HAP-1 (cell line): ENCODE results near the gene ACKR1.

ENCODE experiments used
- DNase-seq, 2 experiments: peaks; one replicate each; pipeline ENCODE4 v3.0.0-alpha.2; 2016 to 2020; ENCODE audit warnings: low spot score in 2 of 2
- H3K27me3 ChIP-seq: fragments of 250-450 bp; sonication (Bioruptor Pico); 2 replicates; pipeline ENCODE4 v1.5.1; 2020; ENCODE audit warnings: low read depth, mild to moderate bottlenecking, moderate library complexity
- H3K36me3 ChIP-seq: fragments of 250-450 bp; sonication (Bioruptor Pico); replicated peaks from 2 replicates; pipeline ENCODE4 v1.5.1; 2020; ENCODE audit warnings: mild to moderate bottlenecking
- H3K4me1 ChIP-seq: fragments of 250-450 bp; sonication (Bioruptor Pico); 2 replicates; pipeline ENCODE4 v1.5.1; 2020; ENCODE audit warnings: mild to moderate bottlenecking
- H3K4me3 ChIP-seq: fragments of 250-450 bp; sonication (Bioruptor Pico); 2 replicates; pipeline ENCODE4 v1.5.1; 2020; ENCODE audit warnings: mild to moderate bottlenecking, moderate library complexity
- H3K9me3 ChIP-seq: fragments of 250-450 bp; sonication (Bioruptor Pico); 2 replicates; pipeline ENCODE4 v1.5.1; 2020; ENCODE audit warnings: mild to moderate bottlenecking, moderate library complexity
- in situ Hi-C: fragments of 300-500 bp; cut with MboI; formaldehyde crosslinking; loops from 3 replicates; pipeline ENCODE4 v1.14.3; 2020; ENCODE audit warnings: low sequenced_read_pairs, inconsistent platforms, mixed read lengths

ACKR1 gene, protein sequence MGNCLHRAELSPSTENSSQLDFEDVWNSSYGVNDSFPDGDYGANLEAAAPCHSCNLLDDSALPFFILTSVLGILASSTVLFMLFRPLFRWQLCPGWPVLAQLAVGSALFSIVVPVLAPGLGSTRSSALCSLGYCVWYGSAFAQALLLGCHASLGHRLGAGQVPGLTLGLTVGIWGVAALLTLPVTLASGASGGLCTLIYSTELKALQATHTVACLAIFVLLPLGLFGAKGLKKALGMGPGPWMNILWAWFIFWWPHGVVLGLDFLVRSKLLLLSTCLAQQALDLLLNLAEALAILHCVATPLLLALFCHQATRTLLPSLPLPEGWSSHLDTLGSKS

GRCh38 chr1:159204161-159205141 lies at the start of gene ACKR1:
ACKR1 (plus strand) TSS chr1:159204875; CDS start chr1:159204960, 85 bp downstream.
- no peak for DNase-seq
- Histone ChIP-seq H3K4me1 (no peaks in the 10 kb centered on the region), H3K36me3 (no peaks in the 10 kb centered on the region), H3K4me3 (no peak within 1 kb of the TSS), H3K9me3 (no peaks in the 10 kb centered on the region), H3K27me3 (no peaks in the 10 kb centered on the region)
- in situ Hi-C loops, result no loop called here

DNA sequence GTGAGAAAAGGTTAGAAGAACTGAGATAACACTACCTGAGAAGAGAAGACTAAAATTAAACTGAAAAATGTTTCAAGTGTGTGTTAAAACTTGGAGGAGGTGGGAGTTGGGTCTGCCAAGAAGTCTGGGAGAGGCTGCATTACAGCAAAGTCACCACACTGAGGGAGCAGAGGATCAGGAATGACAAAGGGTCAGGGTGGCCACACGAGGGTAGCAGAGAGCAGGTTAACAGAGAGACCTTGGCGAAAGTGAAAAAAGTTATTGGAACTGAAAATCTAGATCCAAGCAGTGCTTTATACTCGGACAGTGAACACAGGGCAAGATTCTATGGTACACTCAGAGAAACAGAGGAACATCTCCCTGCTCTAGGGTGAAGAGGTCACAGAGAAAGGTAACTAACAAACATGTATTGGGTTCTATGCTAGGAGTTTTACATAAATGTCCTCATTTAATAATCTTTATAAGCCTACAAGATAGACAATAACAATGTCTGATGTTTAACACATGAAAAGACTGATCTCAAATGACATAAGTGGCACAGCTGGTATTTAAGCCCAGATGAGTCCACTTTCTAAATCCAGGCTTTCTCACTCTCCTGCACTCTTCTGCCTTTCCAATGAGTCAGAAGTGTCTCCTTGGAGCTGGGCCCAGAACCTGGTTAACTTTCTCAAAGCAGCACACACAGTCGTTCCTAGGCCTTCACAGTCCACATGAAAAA lies 43.5 kb upstream of the ACKR1 start:
- Histone ChIP-seq H3K4me1 (no peaks in the 10 kb centered on the region), H3K9me3 (no peaks in the 10 kb centered on the region), H3K36me3 (no peaks in the 10 kb centered on the region), H3K27me3 (peaks cover 5% of the 10 kb centered on the region; the same call in 1 of the 2 replicates), H3K4me3 (no peak overlapping the region)
- in situ Hi-C loops, result loop anchor here (5.0 kb wide), 1 partner anchor 36 kb away; no protein-coding TSS in a partner anchor
- DNase-seq, result peak; percentile 63 to 79

DNA sequence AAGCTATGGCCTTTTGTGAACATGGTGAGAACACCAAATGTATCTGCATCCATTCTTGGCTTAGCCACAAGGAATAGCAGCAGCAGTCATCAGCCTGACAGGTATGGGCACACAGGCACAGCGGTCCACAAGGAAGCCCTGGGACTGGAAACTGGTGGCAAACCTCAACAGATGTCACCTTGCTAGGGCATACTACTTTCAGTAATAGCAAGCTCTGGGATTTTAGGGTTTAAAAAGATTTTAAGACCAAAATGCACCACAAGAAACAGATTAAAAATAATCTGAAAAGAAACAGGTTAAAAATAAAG lies 43.0 kb upstream of the ACKR1 start:
- no peaks in the 10 kb centered on the region for H3K4me1 ChIP-seq
- in situ Hi-C loops, result loop anchor here (5.0 kb wide), 1 partner anchor 36 kb away; no protein-coding TSS in a partner anchor
- peaks cover 9% of the 10 kb centered on the region; the same call in 1 of the 2 replicates for H3K27me3 ChIP-seq
- no peak overlapping the region for H3K4me3 ChIP-seq
- no peaks in the 10 kb centered on the region for H3K9me3 ChIP-seq
- H3K36me3 ChIP-seq, result no peaks in the 10 kb centered on the region
- no peak for DNase-seq

DNA sequence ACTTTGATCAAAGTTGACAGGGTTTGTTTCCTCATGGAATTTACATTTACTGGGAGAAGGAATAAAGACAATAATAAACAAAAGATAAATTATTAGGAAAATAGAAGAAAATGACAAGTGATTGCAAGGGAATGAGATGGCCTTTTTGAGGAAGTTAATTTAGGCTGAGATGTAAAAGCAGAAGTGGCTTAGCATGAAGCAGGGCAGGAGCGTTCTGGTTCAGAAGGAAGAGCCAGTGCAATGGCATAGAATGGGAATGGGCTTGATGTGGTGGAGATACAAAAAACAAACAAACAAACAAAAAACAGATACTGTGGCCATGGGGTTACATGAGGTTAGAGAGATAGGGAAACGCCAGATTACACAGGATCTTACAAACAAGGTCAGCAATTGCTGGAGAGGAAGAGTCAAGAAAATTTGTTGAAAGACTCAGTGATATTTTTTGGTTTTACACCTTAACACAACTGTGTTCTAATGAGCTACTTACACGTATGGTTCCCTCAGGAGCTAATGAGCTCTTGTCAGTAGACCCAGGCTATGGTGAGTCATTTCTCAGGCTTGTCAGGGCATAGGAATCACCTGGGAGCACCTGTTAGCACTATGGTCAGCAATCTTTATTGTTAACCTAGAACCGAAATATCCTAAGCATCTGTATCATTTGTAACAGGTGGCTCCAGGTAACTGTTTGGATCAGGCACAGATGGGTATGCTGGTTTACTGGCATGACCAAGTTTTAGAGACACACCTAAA lies 42.0 kb upstream of the ACKR1 start:
- H3K4me1 ChIP-seq, result no peaks in the 10 kb centered on the region
- H3K9me3 ChIP-seq, result no peaks in the 10 kb centered on the region
- H3K36me3 ChIP-seq, result no peaks in the 10 kb centered on the region
- no peak overlapping the region for H3K4me3 ChIP-seq
- peaks cover 11% of the 10 kb centered on the region; the same call in 1 of the 2 replicates for H3K27me3 ChIP-seq
- DNase-seq, result no peak
- in situ Hi-C loops, result loop anchor here (5.0 kb wide), 1 partner anchor 35 kb away; no protein-coding TSS in a partner anchor

DNA sequence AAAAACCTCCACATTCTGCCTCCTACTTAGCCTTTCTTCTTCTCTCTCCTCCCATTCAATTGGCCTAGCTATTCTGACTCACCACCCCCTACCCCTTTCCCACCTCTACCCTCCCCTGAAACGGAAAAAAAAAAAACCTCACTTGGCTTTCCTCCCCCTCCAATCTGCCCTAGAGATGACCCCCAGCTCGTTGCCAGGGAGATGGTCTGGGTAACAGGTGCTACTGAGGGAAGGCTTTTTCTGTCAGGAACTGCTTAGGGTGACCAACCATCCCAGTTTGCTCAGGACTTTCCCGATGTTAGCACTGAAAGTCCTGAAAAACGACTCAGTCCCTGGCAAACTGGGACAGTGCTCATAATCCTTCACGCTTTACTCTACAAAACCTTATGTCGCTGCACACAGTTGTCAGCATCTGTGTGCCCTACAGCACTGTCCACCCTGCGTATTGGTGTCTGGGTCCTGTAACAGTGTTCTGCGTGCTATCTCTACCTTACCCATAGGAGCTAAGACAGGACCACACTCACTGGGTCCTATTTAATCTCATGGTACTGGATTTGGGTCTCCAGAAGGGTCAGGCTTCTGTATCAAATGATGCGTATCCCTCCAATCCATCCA lies 41.0 kb upstream of the ACKR1 start:
- Histone ChIP-seq H3K9me3 (no peaks in the 10 kb centered on the region), H3K36me3 (no peaks in the 10 kb centered on the region), H3K4me3 (no peak overlapping the region), H3K27me3 (peaks cover 11% of the 10 kb centered on the region; the same call in 1 of the 2 replicates), H3K4me1 (no peaks in the 10 kb centered on the region)
- in situ Hi-C loops, result loop anchor here (5.0 kb wide), 1 partner anchor 34 kb away; no protein-coding TSS in a partner anchor
- DNase-seq, result no peak

- no peaks in the 10 kb centered on the region for H3K4me1 ChIP-seq
- no peak overlapping the region for H3K4me3 ChIP-seq
- peaks cover 15% of the 10 kb centered on the region; the same call in 1 of the 2 replicates for H3K27me3 ChIP-seq
- DNase-seq, result no peak
- H3K36me3 ChIP-seq, result no peaks in the 10 kb centered on the region
- in situ Hi-C loops, result no loop called here
- no peaks in the 10 kb centered on the region for H3K9me3 ChIP-seq
These were observed 36.6 kb upstream of the ACKR1 start for GRCh38 chr1:159168043-159168442.

DNA sequence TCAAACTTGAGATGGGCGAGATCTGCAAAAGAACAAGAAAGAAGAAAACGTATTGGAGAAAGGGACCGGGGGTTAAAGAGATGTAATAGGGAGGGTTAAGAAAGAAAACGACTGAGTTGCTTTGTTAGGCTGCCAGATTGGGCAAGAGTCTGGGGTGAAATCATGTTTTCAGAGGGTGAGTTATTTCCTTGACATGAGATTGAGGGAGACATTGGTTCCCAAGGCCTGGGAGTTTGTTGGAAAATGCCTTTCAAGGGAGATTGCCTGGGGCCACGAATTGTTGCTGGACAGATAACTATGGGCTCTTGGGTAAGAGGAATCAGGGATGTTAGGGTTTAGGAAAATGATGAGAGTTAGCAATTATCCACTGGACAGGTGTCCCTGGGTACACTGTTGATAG lies 34.0 kb upstream of the ACKR1 start:
- no peak for DNase-seq
- no peak overlapping the region for H3K4me3 ChIP-seq
- no peaks in the 10 kb centered on the region for H3K4me1 ChIP-seq
- no peaks in the 10 kb centered on the region for H3K36me3 ChIP-seq
- in situ Hi-C loops, result no loop called here
- H3K9me3 ChIP-seq, result no peaks in the 10 kb centered on the region
- H3K27me3 ChIP-seq, result peaks cover 11% of the 10 kb centered on the region; the same call in 1 of the 2 replicates

GRCh38 chr1:159171254-159171687 lies 33.4 kb upstream of the ACKR1 start, which contains the start of gene CADM3:
CADM3 (plus strand) TSS chr1:159171615; CDS start chr1:159171766, 151 bp downstream.
- Histone ChIP-seq H3K9me3 (no peaks in the 10 kb centered on the region), H3K4me1 (no peaks in the 10 kb centered on the region), H3K27me3 (peaks cover 8% of the 10 kb centered on the region; the same call in 1 of the 2 replicates), H3K4me3 (no peak within 1 kb of the TSS), H3K36me3 (no peaks in the 10 kb centered on the region)
- in situ Hi-C loops, result no loop called here
- no peak for DNase-seq

DNA sequence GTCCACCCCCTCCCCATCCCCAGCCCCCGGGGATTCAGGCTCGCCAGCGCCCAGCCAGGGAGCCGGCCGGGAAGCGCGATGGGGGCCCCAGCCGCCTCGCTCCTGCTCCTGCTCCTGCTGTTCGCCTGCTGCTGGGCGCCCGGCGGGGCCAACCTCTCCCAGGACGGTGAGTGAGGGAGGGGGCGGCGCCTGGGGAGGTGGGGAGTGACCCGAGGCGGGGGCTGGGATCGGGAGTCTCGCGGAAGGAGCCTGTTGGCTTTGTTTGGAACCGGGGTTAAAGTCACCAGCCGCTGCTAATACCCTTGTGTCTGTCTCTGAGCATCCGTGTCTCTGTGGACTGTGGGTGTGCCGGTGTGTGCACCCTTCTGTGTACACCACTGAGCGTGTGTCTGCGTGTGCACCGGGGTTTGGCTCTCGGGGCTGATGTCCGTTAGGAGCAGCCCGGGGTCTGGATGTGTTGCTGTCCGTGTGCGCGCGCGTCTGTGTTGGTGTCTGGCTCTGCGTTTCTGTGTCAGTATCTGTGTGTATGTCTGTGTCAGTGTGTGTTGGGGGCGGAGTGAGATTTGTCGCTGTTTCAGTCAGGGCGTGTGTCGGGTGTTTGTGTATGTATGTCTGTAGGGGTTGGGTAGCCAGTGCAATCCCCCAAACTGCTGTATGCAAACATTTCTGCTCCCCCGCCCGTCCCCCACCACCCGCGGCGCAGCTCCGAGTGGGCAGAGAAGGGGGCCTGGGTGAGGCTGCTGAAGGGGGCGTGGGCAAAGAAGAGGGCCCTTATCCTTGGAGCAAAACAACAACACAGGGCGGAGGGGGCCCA lies 32.8 kb upstream of the ACKR1 start:
- no peak for DNase-seq
- no peak overlapping the region for H3K4me3 ChIP-seq
- no peaks in the 10 kb centered on the region for H3K36me3 ChIP-seq
- no peaks in the 10 kb centered on the region for H3K9me3 ChIP-seq
- in situ Hi-C loops, result no loop called here
- H3K4me1 ChIP-seq, result no peaks in the 10 kb centered on the region
- H3K27me3 ChIP-seq, result peaks cover 5% of the 10 kb centered on the region; the same call in 1 of the 2 replicates

- Histone ChIP-seq H3K9me3 (no peaks in the 10 kb centered on the region), H3K4me3 (no peak overlapping the region), H3K4me1 (no peaks in the 10 kb centered on the region), H3K36me3 (no peaks in the 10 kb centered on the region), H3K27me3 (peaks cover 3% of the 10 kb centered on the region; the same call in 1 of the 2 replicates)
- in situ Hi-C loops, result no loop called here
- DNase-seq, result no peak
These were observed 31.9 kb upstream of the ACKR1 start for GRCh38 chr1:159172614-159173291.

DNA sequence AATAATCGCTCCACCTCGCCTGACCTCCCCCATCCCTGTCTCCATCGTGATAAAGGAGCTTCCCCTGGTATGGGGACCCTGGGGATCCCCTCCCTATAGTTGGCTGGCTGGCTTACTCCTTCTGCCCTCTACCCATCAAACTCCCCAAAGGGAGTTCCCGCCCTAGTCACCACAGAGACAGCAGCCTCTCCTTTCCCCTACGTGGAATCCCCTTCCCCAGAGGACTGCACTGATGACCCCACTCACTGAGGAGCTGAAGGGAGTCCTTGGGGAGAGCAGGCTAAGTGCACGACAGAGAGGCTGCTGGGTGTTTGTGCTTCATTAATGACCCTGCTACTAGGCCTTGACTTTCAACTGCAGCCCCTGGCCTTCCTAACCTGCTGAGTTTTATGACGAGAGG lies 31.4 kb upstream of the ACKR1 start:
- H3K4me3 ChIP-seq, result no peak overlapping the region
- H3K9me3 ChIP-seq, result no peaks in the 10 kb centered on the region
- DNase-seq, result no peak
- H3K36me3 ChIP-seq, result no peaks in the 10 kb centered on the region
- peaks cover 3% of the 10 kb centered on the region; the same call in 1 of the 2 replicates for H3K27me3 ChIP-seq
- H3K4me1 ChIP-seq, result no peaks in the 10 kb centered on the region
- in situ Hi-C loops, result no loop called here
